HG03060 (cell line): ENCODE results near the gene BRD7.

Experiments
- ATAC-seq: cut with Tn5 transposase; IDR thresholded peaks from one replicate; pipeline ENCODE4 v1.9.1; 2021; ENCODE audit warnings: low read depth, moderate number of reproducible peaks; ENCODE audit not compliant: unreplicated experiment

Gene BRD7

GRCh38 chr16:50324345-50324744, 44.4 kb downstream of the BRD7 start:
- ATAC-seq = no peak

DNA sequence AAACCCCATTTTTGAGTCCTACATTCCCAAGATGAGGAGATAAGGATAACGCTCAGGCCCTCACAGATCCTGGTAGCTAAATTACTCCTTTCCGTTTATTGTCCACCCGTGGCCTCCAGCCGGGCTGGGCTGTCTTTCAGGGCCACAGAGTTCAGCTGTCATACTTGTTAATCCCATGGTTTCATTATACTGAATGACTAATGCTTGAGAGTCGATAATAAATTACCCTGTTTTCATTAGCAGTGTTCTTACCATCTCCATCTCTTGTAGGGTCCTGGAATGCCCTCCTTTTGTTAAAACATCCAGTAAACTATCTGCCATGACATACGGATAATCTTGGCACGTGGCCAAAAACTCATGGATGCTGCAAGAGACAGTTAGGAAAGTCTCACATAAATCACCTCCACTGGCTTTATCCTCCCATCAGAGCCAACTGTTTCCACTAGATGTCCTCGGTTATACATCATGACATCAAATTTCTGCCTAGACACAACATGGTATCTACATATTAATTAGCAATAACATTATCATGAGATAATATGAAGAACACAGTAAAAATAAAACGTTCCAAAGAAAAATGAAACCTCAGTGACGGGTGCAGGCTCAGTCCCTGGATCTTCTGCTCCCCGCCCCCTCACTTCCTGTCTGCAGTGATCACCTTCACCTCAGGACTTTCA, 45.3 kb downstream of the BRD7 start:
- no peak for ATAC-seq

DNA sequence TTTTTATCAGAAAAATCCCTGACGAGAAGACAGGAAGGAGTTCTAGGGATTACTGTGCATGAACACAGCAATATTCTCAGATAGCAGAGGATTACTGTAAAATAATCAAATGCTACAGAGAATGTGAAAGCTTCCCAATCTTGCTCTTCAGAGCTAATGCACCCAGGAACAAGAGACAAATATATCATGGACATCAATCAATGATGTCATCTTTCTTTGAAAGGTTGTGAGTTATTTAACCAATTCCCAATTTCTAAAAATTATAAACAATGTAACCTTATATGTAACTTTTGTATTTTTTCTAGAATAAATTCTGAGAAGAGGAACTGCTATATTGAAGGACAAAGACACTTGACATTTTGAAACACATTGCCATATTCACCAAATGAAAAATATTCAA, 46.5 kb downstream of the BRD7 start:
- ATAC-seq = no peak

GRCh38 chr16:50320310-50320709, 48.5 kb downstream of the BRD7 start:
- ATAC-seq = no peak

DNA sequence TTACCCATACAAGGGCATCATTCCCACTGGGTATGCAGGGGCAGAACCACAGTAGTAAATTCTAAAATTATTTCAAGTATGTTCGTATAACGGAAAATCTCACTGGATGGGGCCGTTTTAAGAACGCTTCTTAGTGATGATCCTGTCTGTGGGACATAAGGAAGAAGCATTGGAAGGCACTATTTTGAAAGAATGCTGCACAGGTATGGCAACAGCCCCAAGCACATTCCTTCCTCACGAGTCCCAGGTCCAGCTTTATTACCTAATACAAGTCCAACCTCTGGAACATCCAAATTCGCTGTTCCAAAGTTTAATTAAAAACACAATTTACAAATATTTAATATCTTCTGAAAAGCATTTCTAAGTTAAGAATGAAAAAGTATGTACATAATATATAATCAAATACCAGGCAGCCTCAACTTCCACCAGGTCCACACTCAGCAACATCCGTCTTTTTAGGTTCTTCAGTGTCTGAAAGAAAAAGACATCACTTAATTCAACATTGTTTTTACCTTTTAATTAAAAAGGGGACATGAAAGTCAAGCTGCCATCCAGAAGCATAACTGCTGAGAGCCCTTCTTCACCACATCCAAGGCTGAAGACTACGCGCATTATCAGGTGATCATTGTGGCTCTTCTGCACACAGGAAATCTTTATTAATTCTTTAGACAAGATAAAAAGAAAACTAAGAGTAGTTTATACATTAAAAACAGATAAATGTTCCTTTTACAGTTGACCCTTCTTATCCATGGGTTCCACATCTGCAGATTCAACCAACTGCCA, 49.8 kb downstream of the BRD7 start:
- no peak for ATAC-seq

- ATAC-seq = no peak
Measured at GRCh38 chr16:50316848-50317630, 51.7 kb downstream of the BRD7 start.

DNA sequence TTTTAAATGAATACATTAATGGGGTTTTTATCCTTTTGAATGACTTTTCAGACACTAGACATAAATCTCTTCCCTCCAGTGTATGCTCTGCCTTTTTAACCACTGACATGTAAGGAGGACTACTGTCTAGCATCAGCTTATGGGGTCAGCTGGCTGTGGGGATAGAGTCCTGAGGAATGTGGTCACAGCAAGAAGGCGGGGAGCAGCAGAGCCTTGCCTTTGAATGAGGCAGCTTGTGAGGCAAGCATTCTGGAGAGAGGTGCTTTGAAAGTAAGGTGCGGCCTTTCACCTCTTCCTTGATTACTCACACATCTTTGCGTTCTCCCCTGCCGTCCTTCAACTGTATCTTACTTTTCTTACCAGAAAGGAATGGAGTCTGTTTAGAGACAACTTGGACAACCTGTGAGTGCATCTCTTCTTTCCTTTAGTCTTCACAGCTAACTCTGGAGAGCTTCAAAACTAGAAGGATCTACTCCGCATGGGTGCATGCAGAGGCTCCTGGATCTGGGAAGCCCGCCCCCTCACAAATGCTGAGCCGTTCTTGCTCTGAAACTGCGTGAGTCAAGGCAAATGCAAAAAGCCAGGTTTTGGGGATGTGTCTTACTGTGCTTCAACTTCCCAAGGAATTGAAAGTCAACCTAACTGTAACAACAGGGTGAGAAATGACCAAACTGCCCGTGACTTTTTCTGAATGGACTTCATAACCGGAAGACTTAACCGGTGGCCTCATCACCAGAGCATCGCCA, 52.5 kb downstream of the BRD7 start:
- no peak for ATAC-seq

DNA sequence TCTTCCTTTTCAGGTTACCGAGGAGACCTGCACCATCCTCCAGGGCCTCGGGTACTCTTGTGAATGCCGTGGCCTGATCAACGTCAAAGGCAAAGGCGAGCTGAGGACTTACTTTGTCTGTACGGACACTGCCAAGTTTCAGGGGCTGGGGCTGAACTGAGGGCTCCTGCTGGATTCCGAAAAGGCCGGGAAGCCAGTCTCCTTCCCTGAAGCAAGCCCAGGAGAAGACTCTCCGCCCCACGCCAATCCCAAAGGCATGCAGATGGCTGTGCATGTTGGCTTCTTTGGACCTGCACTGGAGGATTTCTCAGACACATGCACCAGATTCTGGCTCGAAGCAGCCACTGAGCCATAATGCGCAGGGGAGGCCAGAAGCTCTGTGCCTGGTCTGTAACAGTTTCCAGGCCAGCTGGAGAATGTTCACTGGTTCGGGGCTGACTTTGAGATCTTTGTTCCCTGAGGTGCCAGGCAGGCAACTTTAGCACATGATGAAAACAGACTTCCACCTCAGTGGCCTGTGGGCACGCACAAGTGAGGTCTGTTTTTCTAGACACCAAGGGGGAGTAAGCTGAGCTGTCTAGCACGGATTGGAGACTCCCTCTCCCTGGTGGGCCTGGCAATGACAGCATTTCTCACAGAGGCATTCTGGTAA, 53.3 kb downstream of the BRD7 start:
- ATAC-seq = no peak

DNA sequence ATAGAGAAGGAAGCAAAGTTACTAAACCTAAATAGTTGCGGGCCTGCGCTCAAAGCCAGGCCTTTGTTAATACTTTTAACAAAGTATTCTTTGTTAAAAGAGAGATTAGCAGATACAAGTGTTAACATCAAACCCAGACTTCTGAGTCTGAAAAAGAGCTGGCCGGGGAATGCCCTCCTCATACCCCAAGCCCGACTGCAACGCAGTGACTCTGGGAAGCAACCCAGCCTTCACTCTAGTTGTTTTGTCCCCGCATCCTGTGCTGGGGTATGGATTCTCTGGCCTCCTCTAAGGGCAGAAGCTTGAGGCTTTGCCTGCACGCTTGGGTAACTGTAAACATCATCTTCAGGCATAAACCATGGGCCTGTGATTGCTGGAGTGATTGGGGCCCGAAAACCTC, 54.1 kb downstream of the BRD7 start:
- no peak for ATAC-seq

GRCh38 chr16:50313596-50314478, 55.0 kb downstream of the BRD7 start:
- no peak for ATAC-seq

DNA sequence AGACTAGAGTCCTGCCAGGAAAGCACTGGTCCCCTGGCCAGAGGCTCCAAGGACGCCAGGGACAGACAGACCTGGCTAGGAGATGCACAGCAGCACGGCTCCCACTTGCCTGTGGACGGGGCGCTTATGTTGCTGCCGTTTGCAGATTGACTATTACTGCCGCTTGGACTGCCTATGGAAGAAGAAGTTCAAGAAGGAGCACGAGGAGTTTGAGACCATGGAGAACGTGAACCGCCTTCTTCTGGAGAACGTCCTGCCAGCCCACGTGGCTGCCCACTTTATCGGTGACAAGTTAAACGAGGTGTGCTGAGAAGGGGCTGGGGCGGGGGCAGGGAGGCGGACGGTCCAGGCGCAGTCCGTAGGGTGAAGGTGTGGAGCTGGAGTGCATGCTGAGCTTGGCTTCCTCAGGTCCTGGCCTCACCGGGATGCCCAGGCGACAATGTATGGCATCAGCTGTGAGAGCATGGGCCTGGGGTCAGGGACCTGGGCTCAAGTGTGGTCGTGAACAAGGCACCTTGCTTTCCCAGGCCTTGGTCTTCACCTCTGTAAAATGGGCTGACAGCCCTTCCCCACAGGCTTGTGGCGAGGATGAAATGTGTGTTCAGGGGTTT, 56.8 kb downstream of the BRD7 start:
- no peak for ATAC-seq

DNA sequence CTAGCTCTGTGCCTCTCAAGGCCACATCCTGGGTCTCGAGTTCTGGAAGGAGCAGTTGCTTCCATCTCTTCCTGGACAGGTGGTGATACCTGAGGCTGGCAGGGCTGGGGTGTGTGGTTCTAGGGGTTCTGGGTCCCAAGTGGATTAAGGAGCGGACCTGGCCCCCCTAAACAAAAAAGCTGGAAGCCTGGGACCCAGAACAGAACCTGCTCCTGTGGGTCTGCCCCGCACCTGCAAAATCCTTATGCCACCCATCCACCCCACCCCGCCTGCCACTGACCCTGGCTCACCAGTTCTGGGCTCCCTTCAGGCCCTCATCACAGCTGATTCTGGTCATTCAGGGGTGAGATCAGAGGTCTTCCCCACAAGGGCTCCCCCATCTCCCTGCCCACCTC, 57.7 kb downstream of the BRD7 start:
- ATAC-seq = no peak

DNA sequence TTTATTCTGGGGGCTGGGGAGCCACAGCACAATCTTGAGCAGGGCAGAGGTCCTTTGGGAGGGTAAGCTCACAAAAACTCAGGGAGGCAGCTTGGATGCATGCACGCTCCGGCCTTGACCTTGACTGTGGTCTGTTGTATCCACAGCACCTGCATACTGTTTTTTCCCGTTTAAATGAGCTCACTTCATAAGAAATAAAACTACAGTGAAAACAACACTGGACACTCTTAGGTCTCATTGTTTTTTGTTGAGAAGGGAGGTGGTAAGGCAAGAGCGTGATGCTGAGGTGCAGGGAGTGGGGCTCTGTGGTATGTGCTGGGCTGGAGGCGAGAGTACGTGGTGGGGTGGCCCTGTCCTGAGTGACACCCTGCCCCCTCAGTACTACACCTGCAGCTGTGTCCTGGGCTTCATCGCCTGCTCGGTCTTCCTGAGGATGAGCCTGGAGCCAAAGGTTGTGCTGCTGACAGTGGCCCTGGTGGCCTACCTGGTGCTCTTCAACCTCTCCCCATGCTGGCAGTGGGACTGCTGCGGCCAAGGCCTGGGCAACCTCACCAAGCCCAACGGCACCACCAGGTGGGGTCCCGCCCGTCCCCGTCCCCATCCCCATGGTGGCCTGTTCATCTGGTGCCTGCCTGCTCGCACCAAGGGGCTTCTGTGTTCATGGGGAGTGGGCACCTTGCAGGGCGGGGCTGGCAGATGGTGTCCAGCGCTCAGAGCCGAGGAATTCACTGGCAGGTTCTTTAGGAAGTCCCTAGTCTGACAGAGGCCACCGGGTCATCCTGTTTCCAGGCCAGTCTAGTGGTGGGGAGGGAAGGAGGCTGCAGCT, 58.3 kb downstream of the BRD7 start:
- ATAC-seq = no peak

DNA sequence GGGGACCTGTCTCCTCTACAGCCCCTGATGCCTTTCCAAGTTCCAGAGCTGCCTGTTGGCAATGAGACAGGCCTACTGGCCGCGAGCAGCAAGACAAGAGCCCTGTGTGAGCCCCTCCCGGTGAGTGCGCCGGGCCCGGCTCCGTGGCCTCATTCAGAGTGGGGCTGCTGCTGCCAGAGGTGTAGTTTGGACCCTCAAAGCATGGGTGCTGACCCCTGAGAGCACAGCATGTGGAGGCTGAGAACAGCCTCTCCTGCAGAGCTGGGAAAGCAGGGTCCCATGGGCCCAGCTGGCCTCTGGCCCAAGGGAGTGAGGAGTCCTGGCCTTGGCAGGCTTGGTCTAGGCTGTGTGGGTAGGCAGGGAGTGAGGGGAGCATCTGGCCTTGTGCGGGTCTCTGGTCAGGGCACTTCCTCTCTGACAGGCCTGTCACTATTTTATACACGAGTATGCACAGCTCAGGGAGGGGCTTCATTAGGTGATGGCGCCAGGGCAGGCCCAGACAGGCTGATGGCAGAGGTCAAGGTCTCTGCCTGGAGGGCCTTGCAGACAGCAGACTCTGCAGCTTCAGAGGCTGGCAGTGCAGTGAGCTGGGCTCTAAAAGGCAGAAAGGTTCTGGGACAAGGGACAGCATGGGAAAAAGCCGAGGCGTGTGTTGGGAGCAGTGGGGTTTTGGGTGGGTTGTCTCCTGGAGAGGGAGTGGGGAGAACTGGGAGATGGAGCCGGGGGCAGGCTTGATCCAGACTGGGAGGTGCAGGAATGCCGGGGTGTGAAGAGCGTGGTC, 59.1 kb downstream of the BRD7 start:
- no peak for ATAC-seq

GRCh38 chr16:50309156-50309526, 59.6 kb downstream of the BRD7 start:
- ATAC-seq = no peak

DNA sequence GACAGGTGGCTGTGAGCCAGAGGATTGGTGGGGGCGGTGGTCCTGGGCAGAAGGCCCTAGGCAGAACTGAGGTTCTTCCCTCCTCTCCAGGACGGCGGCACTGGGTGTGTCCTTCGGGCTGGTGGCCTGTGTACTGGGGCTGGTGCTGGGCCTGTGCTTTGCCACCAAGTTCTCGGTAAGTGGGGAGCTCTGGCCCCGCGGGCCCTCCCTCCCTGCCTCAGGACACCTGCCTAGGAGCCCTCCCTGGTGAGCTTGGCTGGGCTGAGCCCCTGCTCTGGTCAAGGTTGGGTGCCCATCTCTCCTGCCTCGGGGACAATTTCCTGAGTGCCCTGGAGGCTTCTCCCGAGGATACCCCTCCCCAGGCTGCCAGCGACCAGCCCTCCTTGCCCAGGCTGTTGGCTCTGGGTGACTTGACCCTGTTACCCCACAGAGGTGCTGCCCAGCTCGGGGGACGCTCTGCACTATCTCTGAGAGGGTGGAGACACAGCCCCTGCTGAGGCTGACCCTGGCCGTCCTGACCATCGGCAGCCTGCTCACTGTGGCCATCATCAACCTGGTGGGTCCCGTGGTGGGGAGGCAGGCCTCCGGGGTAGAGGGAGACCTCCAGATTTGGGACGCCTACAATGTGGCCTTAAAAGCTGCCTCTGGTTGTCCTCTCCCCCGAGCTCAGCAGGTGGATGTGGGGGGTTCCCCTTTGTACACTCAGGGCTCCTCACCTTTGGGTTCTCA, 60.4 kb downstream of the BRD7 start:
- ATAC-seq = no peak

GRCh38 chr16:50306287-50306686, 62.5 kb downstream of the BRD7 start:
- no peak for ATAC-seq
